ENCODE results near the gene PPP2R3B. TPM values are rescaled to one million over a fixed set of nuclear protein-coding genes. Genes with fewer than 3 reads are reported as not detected.

Gene PPP2R3B
- total and polyA plus RNA-seq, 8 donors: 5.0 to 38.8 (median 6.9) TPM

DNA sequence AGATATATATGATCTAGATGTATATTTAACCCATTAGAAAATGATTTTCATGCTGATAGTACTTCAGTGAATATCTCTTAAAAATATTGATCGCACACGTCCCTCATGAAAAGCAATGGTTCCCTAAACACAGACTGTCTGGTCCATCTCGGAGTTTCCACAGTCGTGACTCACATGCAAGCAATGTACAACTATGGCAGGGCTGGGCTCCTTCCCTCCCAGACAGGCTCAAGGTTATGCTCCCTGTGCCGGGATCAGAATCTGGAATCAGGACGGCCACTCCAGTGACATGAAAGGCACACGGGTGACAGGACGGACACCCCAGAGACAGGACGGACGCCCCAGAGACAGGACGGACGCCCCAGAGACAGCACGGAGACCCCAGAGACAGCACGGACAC, 40.2 kb upstream of the PPP2R3B start:
- no peak overlapping the region for H3K4me3 ChIP-seq
- H3K9me3 ChIP-seq: no peaks in the 10 kb centered on the region
- no peak for ATAC-seq
- no peaks in the 10 kb centered on the region for H3K27me3 ChIP-seq
- no peaks in the 10 kb centered on the region for H3K36me3 ChIP-seq
- DNase-seq: no peak
- FAIRE-seq: no peak
- 57 to 66% methylated on average over 14 of the region's 14 CpGs for WGBS, 2 donors
- no peak overlapping the region for H3K27ac ChIP-seq
- TF ChIP-seq, protein P1, sequence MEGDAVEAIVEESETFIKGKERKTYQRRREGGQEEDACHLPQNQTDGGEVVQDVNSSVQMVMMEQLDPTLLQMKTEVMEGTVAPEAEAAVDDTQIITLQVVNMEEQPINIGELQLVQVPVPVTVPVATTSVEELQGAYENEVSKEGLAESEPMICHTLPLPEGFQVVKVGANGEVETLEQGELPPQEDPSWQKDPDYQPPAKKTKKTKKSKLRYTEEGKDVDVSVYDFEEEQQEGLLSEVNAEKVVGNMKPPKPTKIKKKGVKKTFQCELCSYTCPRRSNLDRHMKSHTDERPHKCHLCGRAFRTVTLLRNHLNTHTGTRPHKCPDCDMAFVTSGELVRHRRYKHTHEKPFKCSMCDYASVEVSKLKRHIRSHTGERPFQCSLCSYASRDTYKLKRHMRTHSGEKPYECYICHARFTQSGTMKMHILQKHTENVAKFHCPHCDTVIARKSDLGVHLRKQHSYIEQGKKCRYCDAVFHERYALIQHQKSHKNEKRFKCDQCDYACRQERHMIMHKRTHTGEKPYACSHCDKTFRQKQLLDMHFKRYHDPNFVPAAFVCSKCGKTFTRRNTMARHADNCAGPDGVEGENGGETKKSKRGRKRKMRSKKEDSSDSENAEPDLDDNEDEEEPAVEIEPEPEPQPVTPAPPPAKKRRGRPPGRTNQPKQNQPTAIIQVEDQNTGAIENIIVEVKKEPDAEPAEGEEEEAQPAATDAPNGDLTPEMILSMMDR (IDR thresholded peaks at IDR 0.05): no peak
- no peaks in the 10 kb centered on the region for H3K4me1 ChIP-seq
- intact Hi-C loops (cut with DNase I): no loop called here

DNA sequence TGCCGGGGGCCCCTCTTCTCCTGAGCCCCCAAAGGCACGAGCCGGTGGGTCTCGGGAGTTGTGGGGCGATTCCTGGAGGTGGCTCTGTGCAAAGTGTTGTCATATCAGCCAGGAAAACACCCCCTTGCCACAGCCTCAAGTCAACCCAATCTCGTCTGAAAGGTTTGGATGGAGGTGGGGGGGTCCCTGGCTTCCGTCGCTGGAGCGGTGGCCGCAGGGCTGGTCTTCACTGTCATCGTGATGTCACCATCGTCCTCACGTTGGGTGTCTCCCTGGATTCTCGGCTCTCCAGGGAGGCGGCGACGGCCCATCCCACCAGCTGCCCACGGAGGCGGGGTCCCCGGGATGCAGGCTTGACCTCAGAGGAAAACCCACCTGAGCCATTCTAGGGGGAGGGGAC, 38.3 kb upstream of the PPP2R3B start:
- ATAC-seq: no peak
- intact Hi-C loops (cut with DNase I): no loop called here
- no peak overlapping the region for H3K4me3 ChIP-seq
- no peaks in the 10 kb centered on the region for H3K36me3 ChIP-seq
- TF ChIP-seq, protein P1 (IDR thresholded peaks at IDR 0.05): no peak
- no peak for DNase-seq
- H3K4me1 ChIP-seq: no peaks in the 10 kb centered on the region
- WGBS, 2 donors: 77 to 78% methylated on average over 20 of the region's 20 CpGs
- no peak for FAIRE-seq
- no peaks in the 10 kb centered on the region for H3K27me3 ChIP-seq
- no peaks in the 10 kb centered on the region for H3K9me3 ChIP-seq
- no peak overlapping the region for H3K27ac ChIP-seq

DNA sequence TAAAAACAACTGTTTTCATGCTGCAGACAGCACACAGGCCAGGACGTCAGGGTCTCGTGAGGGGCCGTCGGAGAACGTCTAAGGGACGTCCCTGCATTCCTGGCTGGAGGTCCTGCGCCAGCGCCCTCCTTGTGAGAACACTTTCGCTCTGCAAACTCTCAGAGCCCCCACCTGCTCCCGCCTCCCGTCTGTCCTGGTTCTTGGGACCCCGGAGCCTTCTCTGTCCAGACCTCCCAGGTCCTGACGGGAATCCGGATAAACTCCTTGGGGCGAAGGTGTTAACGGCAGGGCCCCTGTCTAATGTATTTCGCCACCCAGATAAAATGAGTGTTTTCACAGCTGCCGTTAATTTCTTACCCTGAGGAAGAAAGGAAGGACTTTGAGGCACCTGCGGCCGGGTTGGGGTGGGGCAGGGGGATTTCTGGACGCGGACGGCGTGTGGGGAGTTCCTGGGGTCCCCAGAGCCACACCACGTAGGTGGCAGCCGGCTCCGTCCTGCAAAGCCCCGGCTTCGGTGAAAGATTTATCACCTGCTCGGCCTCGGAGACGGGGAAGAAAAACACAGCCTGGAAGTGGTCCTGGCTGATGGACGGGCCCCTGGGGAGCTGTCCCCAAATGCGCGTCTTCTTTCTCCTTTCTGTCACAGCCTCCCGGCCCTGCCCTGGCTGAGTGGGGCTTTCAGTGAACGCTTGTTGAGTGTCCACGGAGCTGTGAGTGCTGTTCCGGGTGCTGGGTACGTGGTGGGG, 35.1 kb upstream of the PPP2R3B start:
- WGBS, 2 donors: 52 to 55% methylated on average over 40 of the region's 40 CpGs
- DNase-seq: peak in 1 of 6 donors; percentile 34
- intact Hi-C loops (cut with DNase I): no loop called here
- H3K4me3 ChIP-seq: no peak overlapping the region
- H3K27me3 ChIP-seq: no peaks in the 10 kb centered on the region
- no peaks in the 10 kb centered on the region for H3K36me3 ChIP-seq
- H3K9me3 ChIP-seq: no peaks in the 10 kb centered on the region
- FAIRE-seq: no peak
- no peak for ATAC-seq
- no peaks in the 10 kb centered on the region for H3K4me1 ChIP-seq
- no peak overlapping the region for H3K27ac ChIP-seq
- TF ChIP-seq, protein P1 (IDR thresholded peaks at IDR 0.05): no peak

DNA sequence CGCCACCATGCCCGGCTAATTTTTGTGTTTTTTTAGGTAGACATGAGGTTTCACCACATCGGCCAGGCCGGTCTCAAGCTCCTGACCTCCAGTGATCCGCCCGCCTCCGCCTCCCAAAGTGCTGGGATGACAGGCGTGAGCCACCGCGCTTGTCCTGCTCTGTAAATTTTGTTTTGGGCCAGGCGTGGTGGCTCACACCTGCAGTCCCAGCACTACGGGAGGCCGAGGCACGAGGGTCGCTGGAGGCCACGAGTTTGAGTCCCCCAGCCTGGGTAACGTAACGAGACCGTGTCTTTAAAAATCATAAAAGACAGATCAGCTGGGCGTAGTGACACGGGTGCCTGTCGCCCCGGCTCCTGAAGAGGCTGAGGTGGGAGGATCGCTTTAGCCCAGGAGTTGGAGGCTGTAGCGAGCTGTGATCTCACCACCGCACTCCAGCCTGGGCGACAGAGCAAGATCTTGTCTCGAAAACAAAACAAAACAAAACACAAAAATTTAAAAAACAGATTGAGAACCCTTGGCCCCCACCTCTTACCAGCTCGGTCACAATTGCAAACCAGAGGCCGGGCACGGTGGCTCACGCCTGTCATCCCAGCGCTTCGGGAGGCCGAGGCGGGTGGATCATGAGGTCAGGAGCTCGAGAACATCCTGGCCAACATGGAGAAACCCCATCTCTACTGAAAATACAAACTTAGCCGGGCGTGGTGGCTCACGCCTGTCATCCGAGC, 34.0 kb upstream of the PPP2R3B start:
- Histone ChIP-seq H3K4me3 (no peak overlapping the region), H3K27me3 (no peaks in the 10 kb centered on the region), H3K36me3 (no peaks in the 10 kb centered on the region), H3K27ac (no peak overlapping the region), H3K9me3 (no peaks in the 10 kb centered on the region), H3K4me1 (no peaks in the 10 kb centered on the region)
- intact Hi-C loops (cut with DNase I): no loop called here
- no peak for FAIRE-seq
- TF ChIP-seq, protein P1 (IDR thresholded peaks at IDR 0.05): no peak
- ATAC-seq: no peak
- WGBS, 2 donors: 93 to 94% methylated on average over 41 of the region's 41 CpGs
- DNase-seq: peak in 1 of 6 donors; percentile 37
